Fibroblast of lung (primary cell): ENCODE results near the gene CCNH. TPM values are rescaled to one million over a fixed set of nuclear protein-coding genes. Genes with fewer than 3 reads are reported as not detected.

ENCODE experiments used
- DNase-seq, 2 donors: peaks; one replicate each; pipeline versions ENCODE4 v3.0.0 to v3.0.0-alpha.2; 2010; ENCODE audit warnings: low read depth in 2 of 2
- H2AFZ ChIP-seq: 2 replicates; pipeline ENCODE4 v1.5.1; 2012; ENCODE audit warnings: low read length, control low read depth, inconsistent platforms
- H3K27ac ChIP-seq: 2 replicates; pipeline ENCODE4 v1.5.1; 2011; ENCODE audit warnings: low read length, control low read depth; ENCODE audit not compliant: insufficient read depth
- H3K27me3 ChIP-seq: 2 replicates; pipeline ENCODE4 v1.5.1; 2011; ENCODE audit warnings: mild to moderate bottlenecking, low read length; ENCODE audit not compliant: control insufficient read depth, insufficient read depth
- H3K36me3 ChIP-seq: 2 replicates; pipeline ENCODE4 v1.5.1; 2011; ENCODE audit warnings: low read length; ENCODE audit not compliant: control insufficient read depth, insufficient read depth
- H3K4me1 ChIP-seq: 2 replicates; pipeline ENCODE4 v1.5.1; 2011; ENCODE audit warnings: low read length; ENCODE audit not compliant: control insufficient read depth, insufficient read depth; ENCODE audit errors: extremely low read depth
- H3K4me2 ChIP-seq: 2 replicates; pipeline ENCODE4 v1.5.1; 2011; ENCODE audit warnings: low read length, control low read depth; ENCODE audit not compliant: insufficient read depth; ENCODE audit errors: extremely low read depth
- H3K4me3 ChIP-seq, 4 experiments: fragments of 200-600 bp in 1 of 4; sonication (generic) in 1 of 4; replicated peaks in 1 of 4; 2 replicates each; pipeline ENCODE4 v1.5.1; 2011 to 2016; ENCODE audit warnings: low read length in 4 of 4, low read depth in 3 of 4, mild to moderate bottlenecking in 3 of 4, control low read depth in 2 of 4, inconsistent platforms in 1 of 4, mixed read lengths in 1 of 4; ENCODE audit not compliant: insufficient read depth in 1 of 4; ENCODE audit errors: control extremely low read depth in 1 of 4
- H3K79me2 ChIP-seq: 2 replicates; pipeline ENCODE4 v1.5.1; 2012; ENCODE audit warnings: mild to moderate bottlenecking, low read length, inconsistent platforms; ENCODE audit not compliant: control insufficient read depth, insufficient read depth
- H3K9ac ChIP-seq: 2 replicates; pipeline ENCODE4 v1.5.1; 2011; ENCODE audit warnings: mild to moderate bottlenecking, low read length, control low read depth; ENCODE audit not compliant: insufficient read depth
- H3K9me3 ChIP-seq: 2 replicates; pipeline ENCODE4 v1.5.1; 2012; ENCODE audit warnings: low read depth, low read length; ENCODE audit not compliant: control insufficient read depth, insufficient read depth
- H4K20me1 ChIP-seq: 2 replicates; pipeline ENCODE4 v1.5.1; 2011; ENCODE audit warnings: low read length; ENCODE audit not compliant: control insufficient read depth, insufficient read depth; ENCODE audit errors: extremely low read depth
- EZH2 ChIP-seq: IDR thresholded peaks from 2 replicates; pipeline ENCODE4 v1.5.1; 2012; ENCODE audit warnings: low read length, control low read depth, mild to moderate bottlenecking; ENCODE audit errors: missing control alignments
- polyA plus RNA-seq, 2 donors: library from polyadenylated mRNA; depleted of rRNA in 1 of 2; stranded (reverse) in 1 of 2; unstranded in 1 of 2; fragments of >200 nt; gene quantifications; 2 replicates each; pipeline ENCODE4 v1.2.1, GENCODE V29; 2011 to 2012; ENCODE audit warnings: missing spikeins in 1 of 2
- total RNA-seq: library from RNA; depleted of rRNA; stranded (reverse); fragments of >200 nt; gene quantifications from 2 replicates; pipeline ENCODE4 v1.2.1, GENCODE V29; 2014
- TF ChIP-seq, protein P1 (sequence below), 2 donors: IDR thresholded peaks in 1 of 2; conservative IDR thresholded peaks in 1 of 2; 1 replicate in 1 of 2; 2 replicates in 1 of 2; pipeline ENCODE4 v1.5.1; 2011 to 2012; ENCODE audit warnings: low read length in 2 of 2, control low read depth in 1 of 2, inconsistent platforms in 1 of 2, low read depth in 1 of 2, mild to moderate bottlenecking in 1 of 2

Gene CCNH
- total and polyA plus RNA-seq, 2 donors (not counting 1 experiment from before 2014, with no cell fraction given): 77.6 to 98.7 TPM

GRCh38 chr5:87437724-87438123 lies 25.0 kb upstream of the CCNH start:
- Histone ChIP-seq H3K27ac (no peak overlapping the region), H3K4me3 (no peak overlapping the region), H2AFZ (no peak overlapping the region)

DNA sequence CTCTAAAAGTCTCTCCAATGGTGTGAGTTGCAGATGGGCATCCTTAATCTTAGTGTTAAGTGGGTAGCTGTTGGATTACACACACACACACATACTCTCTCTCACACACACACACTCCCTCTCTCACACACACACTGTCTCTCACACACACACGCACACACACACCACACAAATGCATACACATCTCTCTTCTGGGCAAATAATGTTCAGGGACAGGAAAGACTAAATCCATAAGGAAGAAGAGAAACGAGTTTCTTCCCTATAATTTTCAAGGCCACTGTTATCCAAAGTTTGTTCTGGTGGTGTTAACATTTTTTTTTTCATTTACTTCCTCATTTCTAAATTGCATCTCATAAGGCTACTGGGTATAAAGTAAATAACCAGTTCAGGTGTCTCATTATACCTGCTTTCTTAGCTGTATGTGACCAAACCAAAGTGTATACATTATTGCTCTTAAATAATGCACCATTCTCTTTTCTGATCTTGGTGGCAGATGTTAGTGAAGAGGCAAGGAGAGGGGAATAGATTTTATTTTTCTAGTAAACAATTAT lies 22.5 kb upstream of the CCNH start:
- Histone ChIP-seq H3K9me3 (no peaks in the 10 kb centered on the region), H3K36me3 (no peaks in the 10 kb centered on the region), H3K4me1 (no peaks in the 10 kb centered on the region), H2AFZ (no peak overlapping the region), H3K79me2 (no peaks in the 10 kb centered on the region), H3K9ac (no peak overlapping the region), H3K4me2 (no peak overlapping the region), H3K27me3 (peaks cover 4% of the 10 kb centered on the region), H3K27ac (no peak overlapping the region), H3K4me3 (no peak overlapping the region), H4K20me1 (no peaks in the 10 kb centered on the region)
- DNase-seq: no peak
- TF ChIP-seq EZH2: no peak
- TF ChIP-seq, protein P1, sequence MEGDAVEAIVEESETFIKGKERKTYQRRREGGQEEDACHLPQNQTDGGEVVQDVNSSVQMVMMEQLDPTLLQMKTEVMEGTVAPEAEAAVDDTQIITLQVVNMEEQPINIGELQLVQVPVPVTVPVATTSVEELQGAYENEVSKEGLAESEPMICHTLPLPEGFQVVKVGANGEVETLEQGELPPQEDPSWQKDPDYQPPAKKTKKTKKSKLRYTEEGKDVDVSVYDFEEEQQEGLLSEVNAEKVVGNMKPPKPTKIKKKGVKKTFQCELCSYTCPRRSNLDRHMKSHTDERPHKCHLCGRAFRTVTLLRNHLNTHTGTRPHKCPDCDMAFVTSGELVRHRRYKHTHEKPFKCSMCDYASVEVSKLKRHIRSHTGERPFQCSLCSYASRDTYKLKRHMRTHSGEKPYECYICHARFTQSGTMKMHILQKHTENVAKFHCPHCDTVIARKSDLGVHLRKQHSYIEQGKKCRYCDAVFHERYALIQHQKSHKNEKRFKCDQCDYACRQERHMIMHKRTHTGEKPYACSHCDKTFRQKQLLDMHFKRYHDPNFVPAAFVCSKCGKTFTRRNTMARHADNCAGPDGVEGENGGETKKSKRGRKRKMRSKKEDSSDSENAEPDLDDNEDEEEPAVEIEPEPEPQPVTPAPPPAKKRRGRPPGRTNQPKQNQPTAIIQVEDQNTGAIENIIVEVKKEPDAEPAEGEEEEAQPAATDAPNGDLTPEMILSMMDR (conservative IDR thresholded peaks at IDR 0.05 in 1 of 2, IDR thresholded peaks at IDR 0.05 in 1 of 2; ENCODE audit: low read depth in 1 of 2, low read length in 2 of 2): no peak

More at GRCh38 chr5:87437724-87438123, 25.0 kb upstream of the CCNH start:
- no peaks in the 10 kb centered on the region for H4K20me1 ChIP-seq
- H3K9ac ChIP-seq: no peak overlapping the region
- H3K27me3 ChIP-seq: no peaks in the 10 kb centered on the region
- no peaks in the 10 kb centered on the region for H3K9me3 ChIP-seq
- no peaks in the 10 kb centered on the region for H3K36me3 ChIP-seq
- H3K4me1 ChIP-seq: no peaks in the 10 kb centered on the region
- TF ChIP-seq EZH2: no peak
- TF ChIP-seq, protein P1 (conservative IDR thresholded peaks at IDR 0.05 in 1 of 2, IDR thresholded peaks at IDR 0.05 in 1 of 2; ENCODE audit: low read depth in 1 of 2, low read length in 2 of 2): no peak
- DNase-seq: no peak
- no peaks in the 10 kb centered on the region for H3K79me2 ChIP-seq
- H3K4me2 ChIP-seq: no peak overlapping the region

GRCh38 chr5:87434461-87434860 lies 21.7 kb upstream of the CCNH start:
- H3K36me3 ChIP-seq: no peaks in the 10 kb centered on the region
- H2AFZ ChIP-seq: no peak overlapping the region
- H3K4me2 ChIP-seq: no peak overlapping the region
- H3K9me3 ChIP-seq: no peaks in the 10 kb centered on the region
- no peaks in the 10 kb centered on the region for H3K4me1 ChIP-seq
- no peaks in the 10 kb centered on the region for H3K79me2 ChIP-seq
- H3K27ac ChIP-seq: no peak overlapping the region
- H4K20me1 ChIP-seq: no peaks in the 10 kb centered on the region
- no peak for DNase-seq
- no peak overlapping the region for H3K4me3 ChIP-seq
- no peak overlapping the region for H3K9ac ChIP-seq
- no peak for TF ChIP-seq EZH2
- TF ChIP-seq, protein P1 (conservative IDR thresholded peaks at IDR 0.05 in 1 of 2, IDR thresholded peaks at IDR 0.05 in 1 of 2; ENCODE audit: low read depth in 1 of 2, low read length in 2 of 2): no peak
- peaks cover 4% of the 10 kb centered on the region for H3K27me3 ChIP-seq
